GM21737 (cell line): Measurements from ENCODE around the gene SLC12A3.

Experiments used
- ATAC-seq: cut with Tn5 transposase; IDR thresholded peaks from one replicate; pipeline ENCODE4 v1.9.1; 2021; ENCODE audit warnings: mild to moderate bottlenecking, moderate library complexity; ENCODE audit not compliant: unreplicated experiment

The SLC12A3 gene, protein sequence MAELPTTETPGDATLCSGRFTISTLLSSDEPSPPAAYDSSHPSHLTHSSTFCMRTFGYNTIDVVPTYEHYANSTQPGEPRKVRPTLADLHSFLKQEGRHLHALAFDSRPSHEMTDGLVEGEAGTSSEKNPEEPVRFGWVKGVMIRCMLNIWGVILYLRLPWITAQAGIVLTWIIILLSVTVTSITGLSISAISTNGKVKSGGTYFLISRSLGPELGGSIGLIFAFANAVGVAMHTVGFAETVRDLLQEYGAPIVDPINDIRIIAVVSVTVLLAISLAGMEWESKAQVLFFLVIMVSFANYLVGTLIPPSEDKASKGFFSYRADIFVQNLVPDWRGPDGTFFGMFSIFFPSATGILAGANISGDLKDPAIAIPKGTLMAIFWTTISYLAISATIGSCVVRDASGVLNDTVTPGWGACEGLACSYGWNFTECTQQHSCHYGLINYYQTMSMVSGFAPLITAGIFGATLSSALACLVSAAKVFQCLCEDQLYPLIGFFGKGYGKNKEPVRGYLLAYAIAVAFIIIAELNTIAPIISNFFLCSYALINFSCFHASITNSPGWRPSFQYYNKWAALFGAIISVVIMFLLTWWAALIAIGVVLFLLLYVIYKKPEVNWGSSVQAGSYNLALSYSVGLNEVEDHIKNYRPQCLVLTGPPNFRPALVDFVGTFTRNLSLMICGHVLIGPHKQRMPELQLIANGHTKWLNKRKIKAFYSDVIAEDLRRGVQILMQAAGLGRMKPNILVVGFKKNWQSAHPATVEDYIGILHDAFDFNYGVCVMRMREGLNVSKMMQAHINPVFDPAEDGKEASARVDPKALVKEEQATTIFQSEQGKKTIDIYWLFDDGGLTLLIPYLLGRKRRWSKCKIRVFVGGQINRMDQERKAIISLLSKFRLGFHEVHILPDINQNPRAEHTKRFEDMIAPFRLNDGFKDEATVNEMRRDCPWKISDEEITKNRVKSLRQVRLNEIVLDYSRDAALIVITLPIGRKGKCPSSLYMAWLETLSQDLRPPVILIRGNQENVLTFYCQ

DNA sequence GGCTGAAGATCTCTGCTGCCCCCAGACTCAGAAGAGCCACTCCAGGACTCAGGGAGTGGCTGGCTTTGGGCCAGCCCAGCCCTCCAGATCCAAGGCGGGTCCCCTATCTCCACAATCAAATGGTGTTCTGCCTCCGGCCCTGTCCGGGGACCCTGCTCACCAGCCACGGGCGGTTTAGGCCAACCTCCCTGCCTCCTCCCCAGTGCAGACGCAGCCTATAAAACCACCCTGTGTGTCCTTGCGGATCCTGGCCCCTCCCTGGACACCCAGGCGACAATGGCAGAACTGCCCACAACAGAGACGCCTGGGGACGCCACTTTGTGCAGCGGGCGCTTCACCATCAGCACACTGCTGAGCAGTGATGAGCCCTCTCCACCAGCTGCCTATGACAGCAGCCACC, at the start of gene SLC12A3:
Gene SLC12A3, plus strand, starts transcription at position 248 of the 400 bp plus-strand sequence. Its CDS starts 29 bp downstream, at position 277.
- no peak for ATAC-seq

DNA sequence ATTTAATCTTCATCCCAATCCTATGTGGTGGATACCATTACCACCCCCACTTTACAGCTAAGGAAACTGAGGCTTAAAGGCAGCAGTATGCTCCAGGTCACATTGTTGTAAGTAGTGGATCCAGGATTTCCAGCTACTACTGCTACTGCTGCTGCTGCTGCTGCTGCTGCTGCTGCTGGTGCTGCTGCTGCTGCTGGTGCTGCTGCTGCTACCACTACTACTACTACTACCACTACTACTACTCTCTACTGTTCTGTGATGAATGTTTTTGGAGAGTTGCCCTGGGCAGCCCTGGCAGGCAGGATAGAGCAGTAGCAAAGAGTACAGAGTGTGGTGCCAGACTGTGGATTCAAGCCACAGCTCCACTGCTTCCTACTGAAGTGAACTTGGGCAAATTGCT, 49.3 kb upstream of the SLC12A3 start:
- ATAC-seq: no peak

DNA sequence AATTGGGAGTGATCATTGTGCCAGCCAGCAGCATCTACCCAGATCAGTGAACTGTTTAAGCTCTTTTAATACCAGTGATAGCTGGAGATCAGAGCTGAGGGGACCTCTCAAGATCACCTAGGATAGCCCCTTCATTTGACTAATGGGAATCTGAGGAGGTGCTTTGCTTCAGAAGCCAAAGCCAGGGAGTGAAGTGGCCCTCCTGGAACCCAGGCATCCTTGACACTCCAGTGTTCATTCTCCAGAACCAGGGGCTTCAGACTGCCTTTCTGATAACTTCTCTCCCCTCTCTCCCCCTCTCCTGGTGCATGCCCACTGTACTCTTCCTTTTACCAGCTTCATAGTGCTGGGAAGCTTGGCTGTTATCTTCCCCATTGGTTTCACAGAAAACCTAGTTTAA, 48.0 kb upstream of the SLC12A3 start:
- no peak for ATAC-seq

DNA sequence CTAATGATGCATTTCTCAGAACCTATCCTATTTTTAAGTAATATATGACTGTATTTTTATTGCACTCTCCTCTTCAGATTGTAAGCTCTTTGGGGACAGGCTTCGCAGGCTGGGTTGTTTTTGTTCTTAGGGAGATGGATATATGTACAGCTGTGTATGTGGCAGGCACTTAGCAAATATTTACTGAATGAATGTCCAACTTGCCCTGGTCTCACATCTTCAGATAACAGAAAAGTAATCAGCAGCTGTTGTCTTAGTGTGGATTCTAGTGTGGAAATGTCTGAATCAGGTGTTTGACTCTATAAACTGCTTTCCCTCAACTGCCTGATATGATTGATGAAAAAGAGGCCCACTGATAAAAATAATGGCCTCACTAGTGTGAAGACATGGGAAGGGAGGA, 47.1 kb upstream of the SLC12A3 start:
- no peak for ATAC-seq

DNA sequence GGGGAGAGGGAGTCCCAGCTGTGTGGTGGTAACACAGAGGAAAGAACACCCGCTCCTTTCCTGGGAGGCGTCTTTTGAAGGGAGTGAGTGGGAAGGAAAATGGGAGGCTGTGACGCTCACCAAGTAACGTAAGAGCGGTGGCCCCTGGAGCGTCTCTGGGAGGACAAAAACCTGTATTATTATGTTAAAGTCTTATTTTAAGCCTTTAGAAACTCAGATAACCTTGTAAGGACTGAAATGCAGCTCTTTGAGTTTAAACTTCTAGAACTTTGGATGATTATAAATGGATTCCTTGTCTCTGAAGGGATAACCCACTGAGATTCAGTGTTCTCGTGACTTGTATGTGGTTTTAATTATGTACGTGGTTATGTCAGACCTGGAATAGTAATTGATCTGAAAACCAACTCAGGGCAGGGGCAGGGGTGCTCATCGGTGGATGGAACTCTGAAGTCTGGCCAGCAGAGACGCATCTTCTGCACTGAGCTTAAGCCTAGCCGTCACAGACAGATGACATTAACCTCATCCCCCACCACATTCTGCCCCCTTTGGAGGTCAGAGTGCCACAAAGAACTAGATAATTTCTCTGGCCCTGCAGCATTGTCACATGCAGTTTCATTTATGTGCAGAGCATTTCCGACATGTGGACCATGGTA, 41.8 kb upstream of the SLC12A3 start:
- ATAC-seq: no peak

DNA sequence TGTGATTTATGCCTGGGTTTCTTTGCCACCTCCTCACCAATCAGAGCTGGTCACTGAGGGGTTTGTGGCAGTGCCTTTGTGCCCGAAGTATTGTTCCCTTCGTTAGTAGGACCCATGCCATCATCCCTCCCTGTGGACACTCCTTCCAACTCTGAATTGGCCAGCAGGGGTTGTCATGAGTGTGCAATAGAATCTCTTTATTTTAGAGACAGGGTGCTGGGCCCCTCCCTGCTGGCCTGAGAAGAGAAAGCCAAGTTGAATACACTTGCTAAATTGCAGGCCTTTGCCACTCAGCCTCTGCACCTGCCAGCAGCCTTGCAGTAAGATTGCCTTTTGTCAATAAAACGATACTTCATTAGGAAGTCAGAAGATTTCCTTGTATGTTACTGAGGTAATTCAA, 40.7 kb upstream of the SLC12A3 start:
- no peak for ATAC-seq

DNA sequence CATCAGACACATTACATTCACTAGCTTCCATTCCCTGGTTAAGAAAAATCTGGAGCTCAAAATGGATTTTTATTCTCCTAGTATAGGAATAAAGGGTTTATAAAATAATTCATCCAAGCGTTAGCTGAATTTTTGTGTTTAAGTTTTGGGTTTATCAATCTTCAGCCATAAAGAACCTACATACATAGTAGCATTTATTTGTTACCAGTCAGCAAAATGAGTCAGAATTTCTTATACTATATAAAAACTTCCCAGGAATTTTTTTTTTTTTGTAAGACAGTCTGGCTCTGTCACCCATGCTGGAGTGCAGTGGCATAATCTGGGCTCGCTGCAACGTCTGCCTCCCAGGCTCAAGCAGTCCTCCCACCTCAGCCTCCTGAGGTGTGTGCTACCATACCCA, 40.2 kb upstream of the SLC12A3 start:
- no peak for ATAC-seq

DNA sequence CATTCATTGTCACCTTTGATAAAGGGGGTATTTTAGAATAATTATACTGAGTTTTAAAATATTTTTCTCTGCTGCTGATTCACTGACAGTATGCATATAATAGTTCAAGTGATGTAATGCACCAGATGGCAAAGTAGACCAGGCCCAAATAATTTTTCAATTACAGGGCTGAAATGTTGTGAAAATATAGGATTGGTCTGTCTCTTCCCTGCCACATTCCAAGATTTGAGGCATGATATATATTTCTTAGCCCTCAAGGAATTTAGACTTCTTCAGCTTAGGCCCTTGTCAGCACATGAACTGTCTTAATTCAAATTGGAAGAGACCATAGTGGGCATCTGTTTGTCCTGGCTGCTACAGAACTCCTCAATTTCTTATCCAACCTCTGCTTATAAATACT, 39.2 kb upstream of the SLC12A3 start:
- no peak for ATAC-seq

DNA sequence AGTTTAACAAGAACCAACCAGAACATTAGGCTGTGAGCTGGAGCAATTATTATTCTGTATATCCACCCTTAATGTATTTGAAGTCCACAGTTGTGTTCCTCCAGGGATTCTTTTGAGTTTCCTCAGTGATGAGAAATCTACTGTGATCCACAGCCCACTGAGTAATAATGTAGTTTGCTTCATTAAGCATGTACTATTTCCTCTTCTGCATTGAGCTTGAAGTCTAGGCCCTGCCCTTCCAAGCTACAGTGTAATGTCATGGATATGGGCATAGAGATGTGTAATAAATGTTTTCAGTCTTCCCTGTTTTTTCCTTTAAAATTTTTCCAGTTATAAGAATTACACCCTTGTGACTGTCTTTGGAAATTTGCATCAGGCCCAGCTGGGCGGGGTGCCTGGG, 36.4 kb upstream of the SLC12A3 start:
- no peak for ATAC-seq

DNA sequence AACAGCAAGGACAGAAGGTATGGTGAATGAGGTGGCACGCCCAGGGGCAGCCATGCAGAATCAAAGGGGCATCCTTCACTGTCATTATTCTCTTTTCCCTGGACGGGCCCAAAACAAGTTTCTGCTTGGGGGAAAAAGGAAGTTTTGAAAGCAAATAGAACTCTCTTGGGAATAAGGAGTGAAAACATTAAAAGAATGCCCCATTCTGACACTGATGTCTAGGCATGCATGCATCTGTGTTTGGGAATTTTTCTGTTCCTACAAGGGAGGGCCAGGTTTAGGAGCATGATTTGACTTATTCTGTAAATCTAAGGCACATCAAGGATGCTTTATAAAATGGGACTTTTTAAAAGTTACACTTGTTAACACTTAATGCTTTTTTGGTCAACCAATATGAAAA, 34.3 kb upstream of the SLC12A3 start:
- no peak for ATAC-seq

DNA sequence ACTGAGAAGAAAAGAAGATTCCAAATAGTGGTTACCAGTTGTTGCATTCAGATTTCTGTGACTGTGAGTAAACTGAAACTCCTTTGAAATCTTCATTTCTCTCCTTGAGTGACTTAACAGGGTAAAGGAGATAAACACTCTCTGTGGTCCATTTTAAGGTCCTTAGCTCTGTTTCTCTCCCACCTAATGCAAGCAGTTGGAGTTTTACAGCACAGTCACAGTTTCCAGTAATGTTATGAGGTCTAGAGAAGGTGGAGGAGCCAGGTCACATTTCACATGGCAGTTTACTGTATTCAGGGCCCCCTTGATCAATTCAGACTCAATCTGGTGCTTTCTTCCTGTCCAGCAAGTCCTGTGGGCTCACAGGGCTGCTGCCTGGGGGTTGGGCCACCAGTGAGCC, 32.2 kb upstream of the SLC12A3 start:
- ATAC-seq: no peak

DNA sequence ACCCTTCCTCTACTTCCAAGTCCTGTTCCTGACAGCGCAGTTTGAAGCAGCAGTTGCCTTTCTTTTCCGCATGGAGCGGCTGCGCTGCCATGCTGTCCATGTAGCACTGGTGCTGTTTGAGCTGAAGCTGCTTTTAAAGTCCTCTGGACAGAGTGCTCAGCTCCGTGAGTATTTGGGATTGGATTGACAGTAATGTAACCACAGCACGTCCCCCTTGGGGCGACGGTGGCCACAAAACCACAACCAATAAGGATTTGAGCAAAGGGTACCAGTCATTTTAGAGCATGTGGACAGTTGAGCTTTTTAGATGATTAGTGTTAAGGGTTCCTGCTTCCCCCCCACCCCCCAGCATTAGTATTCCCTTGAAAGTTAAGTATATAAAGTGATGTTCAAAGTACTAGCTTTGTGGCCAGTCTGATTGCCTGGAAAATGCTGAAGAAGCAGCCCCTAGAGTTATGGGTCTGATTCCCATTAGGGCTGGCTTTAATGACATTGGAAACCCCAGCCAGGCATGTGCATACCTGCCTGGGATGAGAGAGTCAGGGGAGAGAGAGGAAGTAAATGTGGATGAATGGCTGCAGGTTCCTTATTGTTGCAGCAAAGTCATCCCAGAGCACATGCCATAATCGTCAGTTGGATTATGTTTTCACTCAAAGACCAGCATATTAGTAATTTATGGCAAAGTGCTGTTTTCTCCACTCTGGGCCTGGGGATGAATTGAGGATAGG, 31.6 kb upstream of the SLC12A3 start:
- ATAC-seq: no peak

DNA sequence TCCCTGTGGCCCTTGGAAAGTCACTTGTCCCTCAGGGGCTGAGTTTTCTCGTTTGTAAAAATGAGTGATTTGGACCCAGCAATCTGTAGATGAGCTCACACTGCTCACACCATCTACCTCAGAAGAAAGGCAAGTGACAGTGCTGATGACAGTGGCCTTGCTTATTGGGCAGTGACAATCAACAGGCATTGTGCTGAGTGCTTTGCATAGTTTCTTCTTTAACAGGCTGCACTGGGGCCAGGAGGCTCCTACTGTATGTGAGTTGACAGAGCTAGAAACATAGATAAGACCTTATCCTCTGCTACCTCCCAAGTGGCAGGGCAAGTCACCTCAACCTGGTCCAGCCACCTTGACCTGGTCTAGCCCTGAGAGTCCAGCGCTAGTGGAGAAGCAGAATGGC, 29.7 kb upstream of the SLC12A3 start:
- no peak for ATAC-seq

DNA sequence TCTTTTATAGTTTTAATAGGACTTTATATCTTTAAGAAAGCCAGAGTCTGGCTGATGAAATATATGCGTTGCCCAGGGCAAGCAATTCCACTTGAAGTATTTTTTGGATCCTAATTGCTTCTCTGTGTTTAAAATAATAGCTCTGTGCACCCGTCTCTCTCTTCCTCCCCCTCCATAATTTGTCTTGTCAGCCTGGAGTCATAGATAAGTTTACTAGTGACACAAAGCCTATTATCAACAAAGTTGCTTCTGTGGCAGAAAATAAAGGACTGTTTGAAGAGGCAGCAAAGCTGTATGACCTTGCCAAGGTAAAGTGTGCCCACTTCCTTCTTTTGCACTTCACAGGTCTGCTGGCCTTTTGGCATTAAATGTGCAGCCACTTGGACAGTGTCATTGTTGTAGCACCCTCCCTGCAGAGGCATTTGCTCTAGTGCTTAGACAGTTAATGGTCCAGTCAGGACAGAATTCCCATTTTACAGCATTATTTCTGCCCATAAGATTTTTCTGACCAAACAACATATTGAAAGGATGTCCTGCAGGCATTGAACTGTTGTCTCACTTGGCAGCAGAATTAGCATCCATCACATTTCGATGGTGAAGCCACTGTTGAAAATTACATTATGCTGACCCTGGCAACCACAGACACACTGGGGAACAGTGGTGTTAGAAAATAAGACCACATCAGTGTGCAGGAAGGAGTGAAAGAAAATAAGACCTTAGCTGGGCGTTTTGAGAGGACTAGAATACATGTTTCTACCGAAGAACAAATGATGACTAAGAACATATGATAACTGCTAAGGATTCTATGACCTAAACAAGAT, 28.4 kb upstream of the SLC12A3 start:
- ATAC-seq: no peak

DNA sequence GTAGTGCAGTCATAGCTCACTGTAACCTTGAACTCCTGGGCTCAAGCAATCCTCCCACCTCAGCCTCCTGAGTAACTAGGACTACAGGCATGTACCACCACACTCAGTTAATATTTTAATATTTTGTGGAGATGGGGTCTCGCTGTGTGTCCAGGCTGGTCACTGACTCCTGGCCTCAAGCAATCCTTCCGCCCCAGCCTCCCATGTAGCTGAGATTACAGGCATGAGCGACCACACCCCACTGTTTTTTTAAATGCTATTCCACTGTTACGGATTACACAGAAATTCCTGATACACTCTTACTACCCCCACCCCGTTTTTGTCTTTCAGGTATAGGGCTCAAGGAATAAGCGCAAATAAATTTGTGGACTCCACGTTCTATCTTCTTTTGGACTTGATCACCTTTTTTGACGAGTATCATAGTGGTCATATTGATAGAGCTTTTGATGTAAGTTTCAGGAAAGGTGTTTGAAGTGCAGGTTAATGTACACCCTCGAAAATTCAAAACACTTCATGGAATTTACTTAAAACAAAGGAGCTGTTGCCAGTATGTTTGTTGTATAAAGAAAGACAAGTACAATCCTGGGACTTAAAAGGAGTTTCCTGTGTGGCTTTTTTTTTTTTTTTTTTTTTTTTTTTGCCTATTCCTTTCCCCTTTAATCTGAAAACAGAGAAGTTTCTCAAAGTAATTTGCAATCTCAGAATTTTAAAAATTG, 26.2 kb upstream of the SLC12A3 start:
- no peak for ATAC-seq

DNA sequence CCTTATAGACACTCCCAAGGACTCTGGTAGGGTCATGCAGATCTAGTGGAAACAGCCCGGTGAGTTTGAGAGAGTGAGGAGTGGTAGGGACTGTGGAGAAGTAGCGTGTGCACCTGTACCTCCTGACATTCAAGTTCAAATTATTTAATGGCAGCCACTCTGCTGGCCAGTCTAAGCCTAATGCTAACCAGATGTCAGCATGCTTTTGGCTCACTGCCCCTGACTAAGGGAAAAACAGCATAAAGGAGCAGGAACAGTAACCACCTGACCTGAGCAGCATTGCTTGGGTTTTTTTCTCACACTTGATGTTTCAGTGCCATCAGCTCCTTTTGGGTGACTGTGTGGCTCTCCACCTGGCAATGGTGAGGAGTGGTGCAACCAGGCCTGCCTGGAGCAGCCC, 23.8 kb upstream of the SLC12A3 start:
- no peak for ATAC-seq

DNA sequence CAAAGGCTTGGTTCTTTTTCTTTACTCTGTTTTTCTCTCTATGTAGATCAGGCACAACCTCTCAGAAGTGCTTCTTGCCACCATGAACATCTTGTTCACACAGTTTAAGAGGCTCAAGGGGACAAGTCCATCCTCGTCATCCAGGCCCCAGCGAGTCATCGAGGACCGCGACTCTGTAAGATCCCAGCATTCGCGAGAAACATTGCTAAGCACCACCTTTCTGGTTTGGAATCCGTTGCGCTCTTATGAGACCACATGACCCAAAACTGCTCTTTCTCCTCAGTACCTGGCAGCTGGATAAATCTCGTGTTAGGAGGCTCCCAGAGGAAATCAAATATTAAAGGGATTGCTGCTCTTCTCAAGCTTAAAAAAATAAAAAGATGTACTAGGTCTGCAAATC, 23.3 kb upstream of the SLC12A3 start:
- ATAC-seq: no peak

DNA sequence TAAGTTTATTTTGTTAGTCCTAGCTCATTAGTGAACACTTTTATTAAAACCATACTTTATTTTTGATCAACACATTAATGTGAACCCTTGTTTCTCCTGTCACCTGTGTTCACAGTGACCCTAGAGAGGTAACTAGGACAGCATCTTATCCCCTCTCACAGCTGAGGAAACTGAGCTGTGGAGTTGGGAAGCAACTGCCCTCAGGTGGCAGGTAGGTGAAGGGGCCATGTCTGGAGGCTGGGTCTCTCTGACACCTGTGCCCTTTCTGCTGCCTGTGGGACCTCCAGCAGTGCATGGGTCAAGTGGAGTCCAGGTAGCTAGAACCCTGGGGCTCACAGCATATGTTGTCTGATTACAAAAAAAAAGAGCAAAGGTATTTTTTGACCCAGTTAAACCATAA, 22.9 kb upstream of the SLC12A3 start:
- ATAC-seq: no peak

DNA sequence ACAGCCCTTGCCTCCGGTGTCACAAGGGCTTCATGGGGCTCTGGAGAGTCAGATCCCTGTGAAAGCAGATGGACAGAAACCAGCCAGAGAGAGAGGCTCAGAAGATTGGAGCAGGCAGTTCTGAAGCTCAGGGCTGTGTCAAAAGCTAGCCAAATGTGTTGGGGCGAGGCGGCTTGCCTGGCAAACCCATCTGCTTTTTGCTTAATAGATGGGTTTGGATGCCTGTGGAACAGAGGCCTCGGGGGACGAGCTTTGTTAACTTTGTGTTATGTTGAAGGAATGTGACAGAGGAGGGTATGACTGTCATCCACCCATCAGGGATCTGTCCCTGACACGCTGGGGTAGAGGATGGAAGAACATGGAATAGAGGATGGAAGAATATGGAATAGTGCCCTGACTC, 21.0 kb upstream of the SLC12A3 start:
- ATAC-seq: no peak
